Right cardiac atrium (tissue), 5 donors: Measurements from ENCODE around the gene SLC6A5. TPM values are rescaled to one million over a fixed set of nuclear protein-coding genes. Genes with fewer than 3 reads are reported as not detected.

ENCODE experiments used
- ATAC-seq, 2 donors: fragments of 200-7000 bp; cut with Tn5 transposase; one replicate each; pipeline versions ENCODE4 v1.8.0 to v1.9.1; 2020; ENCODE audit warnings: moderate library complexity in 2 of 2, mild to moderate bottlenecking in 1 of 2
- DNase-seq, 3 donors: peaks; one replicate each; pipeline ENCODE4 v3.0.0-alpha.2; 2020
- H3K27ac ChIP-seq: one replicate; pipeline ENCODE4 v1.5.1; 2013; ENCODE audit warnings: mild to moderate bottlenecking, low read length, control low read depth, moderate library complexity
- H3K27me3 ChIP-seq: one replicate; pipeline ENCODE4 v1.6.1; 2013; ENCODE audit not compliant: control insufficient read depth, insufficient read depth
- H3K4me1 ChIP-seq: one replicate; pipeline ENCODE4 v1.6.1; 2013; ENCODE audit warnings: low read length; ENCODE audit not compliant: control insufficient read depth, insufficient read depth
- H3K4me3 ChIP-seq: one replicate; pipeline ENCODE4 v1.5.1; 2013; ENCODE audit warnings: low read length, control low read depth
- H3K9me3 ChIP-seq: one replicate; pipeline ENCODE4 v1.6.1; 2013; ENCODE audit warnings: low read length; ENCODE audit not compliant: control insufficient read depth
- WGBS: extraction: QIAGEN DNeasy Blood & Tissue Kit; methylation state at CpG from one replicate; pipeline ENCODE4 v1.1.7; 2013; 5-methylcytosine and 5-hydroxymethylcytosine counted together
- intact Hi-C, 4 donors: fragments of 100-400 bp; cut with DNase I; formaldehyde crosslinking; loops; one replicate each; pipeline versions ENCODE4 v1.11.0 to v1.14.0; 2022 to 2023
- polyA plus RNA-seq: library from polyadenylated mRNA; stranded (reverse); fragments of 200-250 nt; gene quantifications from one replicate; pipeline ENCODE4 v1.2.3, GENCODE V29; 2013
- total RNA-seq, 4 donors: library from RNA; stranded (reverse); fragmentation: NEBNext Ultra II Directional; extraction: Animal tissue kit (Norgen Biotek cat#: 25700); gene quantifications; one replicate each; pipeline ENCODE4 v1.2.1, GENCODE V29; 2021
- donor health status: healthy with polysubstance abuse.
- donor health status: DM: no; HTN: yes; CAD: no.
- donor health status: DM: no; HTN: no; CAD: no.
- donor health status: DM: no; HTN: yes; CAD: no; lungs with severe emphysema.
- donor health status: DM: yes; HTN: yes; CAD: no.

SLC6A5 gene
- total and polyA plus RNA-seq, 5 donors = not detected

DNA sequence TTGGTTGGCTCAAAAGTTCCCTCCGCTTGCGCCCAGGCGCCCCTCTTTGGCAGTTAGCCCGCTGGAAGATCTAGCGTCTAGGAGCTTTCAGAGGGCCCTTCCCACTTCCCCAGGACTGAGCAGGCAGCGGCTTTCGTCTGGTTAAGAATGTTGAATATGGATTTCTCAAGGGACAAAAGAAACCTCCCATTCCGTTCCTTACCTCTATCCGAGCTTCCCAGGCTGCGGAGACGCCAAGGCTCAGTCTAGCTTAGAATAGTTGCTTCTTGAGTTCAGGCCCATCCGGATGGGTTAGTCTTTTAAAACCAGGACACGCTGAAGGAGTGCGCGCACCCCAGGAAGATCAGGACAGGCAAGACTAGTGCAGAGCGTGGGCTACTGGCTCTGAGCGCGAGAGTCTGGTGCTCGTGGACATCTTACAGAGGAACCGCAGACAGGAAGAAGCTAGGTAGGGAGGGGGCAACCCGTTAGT is 71.6 kb downstream of the SLC6A5 start:
- no peaks in the 10 kb centered on the region for H3K4me1 ChIP-seq
- H3K9me3 ChIP-seq = no peaks in the 10 kb centered on the region
- ATAC-seq = no peak
- WGBS = 7% methylated on average over 21 of the region's 21 CpGs
- intact Hi-C loops = no loop called here
- H3K4me3 ChIP-seq = no peak overlapping the region
- H3K27ac ChIP-seq = no peak overlapping the region
- no peak for DNase-seq
- no peaks in the 10 kb centered on the region for H3K27me3 ChIP-seq

DNA sequence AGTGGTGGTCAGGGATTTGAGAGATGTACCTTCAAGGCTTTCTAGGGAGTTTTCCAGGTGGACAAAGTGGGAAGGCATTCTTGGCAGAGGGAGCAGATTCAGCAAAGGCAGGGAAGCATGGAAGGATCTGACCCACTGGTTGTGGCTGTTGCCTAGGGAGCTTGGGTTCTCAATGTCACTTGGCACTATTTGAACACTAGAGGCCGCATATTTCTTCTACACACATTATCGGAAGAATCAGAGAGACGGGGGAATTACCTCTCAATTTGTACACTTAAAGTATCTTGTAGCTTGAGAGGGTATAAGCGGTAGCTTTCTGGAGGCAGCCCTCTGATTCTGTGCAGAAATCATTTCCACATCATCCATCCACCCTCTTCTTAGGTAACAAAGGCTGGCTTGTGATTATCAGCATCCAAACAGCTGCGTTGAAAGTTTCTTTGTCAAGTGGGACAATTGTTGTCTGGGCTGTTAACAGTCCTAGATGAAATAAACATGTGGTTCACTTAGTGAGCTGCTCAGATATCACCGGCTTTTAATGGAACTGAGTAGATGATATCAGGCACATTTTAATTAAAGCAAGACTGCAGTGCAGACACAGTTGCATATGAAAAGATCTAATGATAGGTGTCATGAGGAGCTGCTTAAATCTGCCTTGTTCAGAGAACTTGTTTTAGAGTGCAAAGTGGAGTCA is 72.6 kb downstream of the SLC6A5 start:
- WGBS = 14% methylated on average over 6 of the region's 6 CpGs
- no peak for DNase-seq
- Histone ChIP-seq H3K27ac (no peak overlapping the region), H3K4me1 (no peaks in the 10 kb centered on the region), H3K9me3 (no peaks in the 10 kb centered on the region), H3K4me3 (no peak overlapping the region), H3K27me3 (no peaks in the 10 kb centered on the region)
- intact Hi-C loops = no loop called here
- ATAC-seq = no peak

DNA sequence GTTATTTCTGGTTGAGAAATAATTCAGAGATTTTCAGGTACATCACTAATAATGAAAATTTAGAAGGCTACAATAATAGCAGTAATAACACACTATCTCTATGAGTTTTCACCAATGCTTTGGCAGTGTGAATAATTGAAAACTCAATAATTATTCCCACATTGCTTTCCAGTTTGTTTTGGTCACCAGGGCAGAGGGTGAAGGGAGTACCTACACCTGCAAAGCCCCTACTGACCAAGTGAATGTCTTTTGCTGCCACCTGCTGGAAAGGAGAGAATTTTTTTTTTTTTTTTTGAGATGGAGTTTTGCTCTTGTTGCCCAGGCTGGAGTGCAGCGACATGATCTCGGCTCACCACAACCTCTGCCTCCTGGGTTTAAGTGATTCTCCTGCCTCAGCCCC is 73.2 kb downstream of the SLC6A5 start:
- WGBS = 27% methylated on average over 2 of the region's 2 CpGs
- Histone ChIP-seq H3K27me3 (no peaks in the 10 kb centered on the region), H3K9me3 (no peaks in the 10 kb centered on the region), H3K27ac (no peak overlapping the region), H3K4me3 (no peak overlapping the region), H3K4me1 (no peaks in the 10 kb centered on the region)
- intact Hi-C loops = no loop called here
- ATAC-seq (no peak), DNase-seq (no peak)

DNA sequence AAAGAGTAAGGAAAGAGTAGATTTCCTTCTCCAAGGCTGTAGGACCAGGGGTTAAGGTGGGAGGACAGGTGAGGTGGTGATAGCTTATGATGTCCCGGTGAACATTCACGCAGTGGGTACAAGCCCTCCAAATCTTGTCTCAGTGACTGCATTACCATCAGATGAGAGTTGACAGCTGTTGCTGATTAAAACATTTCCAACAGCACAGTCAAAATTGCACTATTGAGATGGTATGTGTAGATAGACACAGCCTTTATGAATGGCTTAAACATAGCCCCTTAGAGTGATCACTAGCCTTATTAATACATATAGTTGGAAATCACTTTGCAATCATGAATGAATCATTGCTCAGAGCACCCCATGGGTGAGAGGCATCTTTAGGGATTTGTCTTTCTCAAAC is 77.2 kb downstream of the SLC6A5 start:
- Histone ChIP-seq H3K4me3 (no peak overlapping the region), H3K27me3 (no peaks in the 10 kb centered on the region), H3K27ac (no peak overlapping the region), H3K4me1 (no peaks in the 10 kb centered on the region), H3K9me3 (no peaks in the 10 kb centered on the region)
- ATAC-seq (no peak), DNase-seq (no peak)
- intact Hi-C loops = no loop called here
- 85% methylated on average over 2 of the region's 2 CpGs for WGBS

DNA sequence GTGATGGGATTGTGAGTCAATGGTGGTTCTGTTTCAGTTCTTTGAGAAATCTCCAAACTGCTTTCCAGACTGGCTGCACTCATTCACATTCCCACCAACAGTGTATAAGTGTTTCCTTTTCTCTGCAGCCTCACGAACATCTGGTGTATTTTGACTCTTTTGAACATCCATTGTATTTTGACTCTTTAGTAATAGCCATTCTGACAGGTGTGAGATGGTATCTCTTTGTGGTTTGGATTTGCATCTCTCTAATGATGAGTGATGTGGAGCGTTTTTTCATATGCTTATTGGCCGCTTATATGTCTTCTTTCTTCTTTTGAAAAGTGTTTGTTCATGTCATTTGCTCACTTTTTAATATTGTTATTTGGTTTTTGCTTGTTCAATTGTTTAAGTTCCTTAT is 89.4 kb downstream of the SLC6A5 start:
- WGBS = 68% methylated on average over 3 of the region's 3 CpGs

DNA sequence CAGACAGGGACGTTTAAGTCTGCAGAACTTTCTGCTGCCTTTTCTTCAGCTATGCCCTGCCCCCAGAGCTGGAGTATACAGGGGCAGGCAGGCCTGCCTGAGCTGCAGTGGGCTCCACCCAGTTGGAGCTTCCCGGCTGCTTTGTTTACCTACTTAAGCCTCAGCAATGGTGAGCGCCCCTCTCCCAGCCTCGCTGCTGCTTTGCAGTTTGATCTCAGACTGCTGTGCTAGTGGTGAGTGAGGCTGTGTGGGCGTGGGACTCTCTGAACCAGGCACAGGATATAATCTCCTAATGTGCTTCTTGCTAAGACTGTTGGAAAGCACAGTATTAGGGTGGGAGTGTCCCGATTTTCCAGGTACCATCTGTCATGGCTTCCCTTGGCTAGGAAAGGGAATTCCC is 108.5 kb downstream of the SLC6A5 start:
- Histone ChIP-seq H3K4me3 (no peak overlapping the region), H3K27me3 (no peaks in the 10 kb centered on the region), H3K4me1 (no peaks in the 10 kb centered on the region), H3K9me3 (no peaks in the 10 kb centered on the region), H3K27ac (no peak overlapping the region)
- no peak for DNase-seq
- intact Hi-C loops = no loop called here
- ATAC-seq = no peak
- WGBS = 69% methylated on average over 6 of the region's 6 CpGs

More for the DNA sequence above, 89.4 kb downstream of the SLC6A5 start:
- intact Hi-C loops = no loop called here
- DNase-seq = no peak
- H3K27me3 ChIP-seq = no peaks in the 10 kb centered on the region
- H3K4me3 ChIP-seq = no peak overlapping the region
- H3K27ac ChIP-seq = no peak overlapping the region
- no peaks in the 10 kb centered on the region for H3K4me1 ChIP-seq
- no peaks in the 10 kb centered on the region for H3K9me3 ChIP-seq
- ATAC-seq = no peak

Other genes starting within 250 kb of the SLC6A5 start
- 10 to 100 TPM; 12.7 to 22.0 (median 17.2) TPM for gene HTATIP2, start 235.9 kb upstream of the SLC6A5 start, total RNA-seq
- gene HTATIP2, start 235.9 kb upstream of the SLC6A5 start, polyA plus RNA-seq = 18.4 TPM
- gene PRMT3, start 211.9 kb upstream of the SLC6A5 start, total RNA-seq = 10 to 100 TPM; 12.3 to 16.3 (median 13.3) TPM
- gene PRMT3, start 211.9 kb upstream of the SLC6A5 start, polyA plus RNA-seq = 9.8 TPM
- under 1 TPM in 2 of 4 donors, not detected in 2; 0.09 to 0.22 TPM for gene NELL1, start 70.0 kb downstream of the SLC6A5 start, total RNA-seq
- gene NELL1, start 70.0 kb downstream of the SLC6A5 start, polyA plus RNA-seq = not detected